WTC11 (cell line): Measurements from ENCODE around the gene UHRF1. TPM values are rescaled to one million over a fixed set of nuclear protein-coding genes. Genes with fewer than 3 reads are reported as not detected.

Experiments used
- ATAC-seq: fragments of 200-7000 bp; cut with Tn5 transposase; 2 replicates; pipeline ENCODE4 v1.10.0; 2021; ENCODE audit warnings: mild to moderate bottlenecking, moderate library complexity
- CTCF ChIA-PET: fragments of 300-600 bp; sonication (Branson Sonifier 250); formaldehyde crosslinking; loops from one replicate; lab custom pipeline; 2021; ENCODE audit warnings: antibody characterized with exemption; lab: Charles Lee
- POLR2A ChIA-PET: fragments of 350-600 bp; sonication (Branson Sonifier 250); formaldehyde crosslinking; loops from one replicate; lab custom pipeline; 2021; ENCODE audit warnings: antibody characterized with exemption; lab: Charles Lee
- DNase-seq: peaks from one replicate; pipeline ENCODE4 v3.0.0; 2021; ENCODE audit warnings: low spot score
- H3K27ac Mint-ChIP-seq: 2 replicates; pipeline ENCODE4 v1.8.0; 2021; ENCODE audit warnings: mixed read lengths
- H3K27me3 Mint-ChIP-seq: 2 replicates; pipeline ENCODE4 v1.8.0; 2021; ENCODE audit warnings: low read depth, mild to moderate bottlenecking, moderate library complexity, mixed read lengths
- H3K36me3 Mint-ChIP-seq: 2 replicates; pipeline ENCODE4 v1.8.0; 2021; ENCODE audit warnings: mixed read lengths
- H3K4me1 Mint-ChIP-seq: 2 replicates; pipeline ENCODE4 v1.8.0; 2022; ENCODE audit warnings: mixed read lengths
- H3K4me3 Mint-ChIP-seq: 2 replicates; pipeline ENCODE4 v1.8.0; 2021; ENCODE audit warnings: mild to moderate bottlenecking, moderate library complexity, mixed read lengths
- H3K9me3 Mint-ChIP-seq: 2 replicates; pipeline ENCODE4 v1.8.0; 2021; ENCODE audit warnings: mixed read lengths
- CBFB ChIP-seq: sonication (generic); formaldehyde crosslinking; IDR thresholded peaks from 2 replicates; pipeline ENCODE4 v1.8.1; 2022; ENCODE audit warnings: mild to moderate bottlenecking, low read depth, missing genetic modification reagents
- ELF4 ChIP-seq: sonication (generic); formaldehyde crosslinking; IDR thresholded peaks from 2 replicates; pipeline ENCODE4 v1.8.1; 2022; ENCODE audit warnings: low read depth, mild to moderate bottlenecking, moderate library complexity, missing genetic modification reagents
- FOXJ3 ChIP-seq: sonication (generic); formaldehyde crosslinking; IDR thresholded peaks from 2 replicates; pipeline ENCODE4 v1.9.0; 2021; ENCODE audit warnings: missing genetic modification reagents, mild to moderate bottlenecking, borderline replicate concordance
- HMGA2 ChIP-seq: fragments of 250-450 bp; sonication (Bioruptor Pico); IDR thresholded peaks from 2 replicates; pipeline ENCODE4 v1.4.0; 2021; ENCODE audit warnings: mild to moderate bottlenecking, moderate library complexity
- KAT7 ChIP-seq: sonication (generic); formaldehyde crosslinking; IDR thresholded peaks from 2 replicates; pipeline ENCODE4 v1.8.1; 2023; ENCODE audit warnings: missing genetic modification reagents, mild to moderate bottlenecking, borderline replicate concordance
- NR1H2 ChIP-seq: sonication (generic); formaldehyde crosslinking; IDR thresholded peaks from 2 replicates; pipeline ENCODE4 v1.9.0; 2021; ENCODE audit warnings: mild to moderate bottlenecking, moderate library complexity, missing genetic modification reagents
- RELA ChIP-seq: sonication (generic); formaldehyde crosslinking; IDR thresholded peaks from 2 replicates; pipeline ENCODE4 v1.8.1; 2022; ENCODE audit warnings: missing genetic modification reagents, mild to moderate bottlenecking, borderline replicate concordance
- SMAD3 ChIP-seq: sonication (generic); formaldehyde crosslinking; IDR thresholded peaks from 2 replicates; pipeline ENCODE4 v1.8.0; 2022; ENCODE audit warnings: missing genetic modification reagents, mild to moderate bottlenecking, borderline replicate concordance
- SMAD4 ChIP-seq: sonication (generic); formaldehyde crosslinking; IDR thresholded peaks from 2 replicates; pipeline ENCODE4 v1.8.0; 2022; ENCODE audit warnings: mild to moderate bottlenecking, missing genetic modification reagents
- SOX15 ChIP-seq: fragments of 250-450 bp; sonication (Bioruptor Pico); IDR thresholded peaks from 2 replicates; pipeline ENCODE4 v1.9.0; 2021; ENCODE audit warnings: mild to moderate bottlenecking
- TEAD1 ChIP-seq: sonication (generic); formaldehyde crosslinking; IDR thresholded peaks from 2 replicates; pipeline ENCODE4 v1.8.0; 2022; ENCODE audit warnings: mild to moderate bottlenecking, missing genetic modification reagents
- ZBTB21 ChIP-seq: sonication (generic); formaldehyde crosslinking; IDR thresholded peaks from 2 replicates; pipeline ENCODE4 v1.8.1; 2023; ENCODE audit warnings: mild to moderate bottlenecking, missing genetic modification reagents, borderline replicate concordance
- ZNF121 ChIP-seq: sonication (generic); formaldehyde crosslinking; IDR thresholded peaks from 2 replicates; pipeline ENCODE4 v1.8.0; 2023; ENCODE audit warnings: missing genetic modification reagents
- total RNA-seq: library from RNA; stranded (reverse); gene quantifications from 3 replicates; pipeline ENCODE4 v1.2.3, GENCODE V29; 2021
- TF ChIP-seq, protein P1 (sequence below): sonication (generic); formaldehyde crosslinking; IDR thresholded peaks from 2 replicates; pipeline ENCODE4 v1.8.0; 2023; ENCODE audit warnings: missing genetic modification reagents
- TF ChIP-seq, protein P2 (sequence below): sonication (generic); formaldehyde crosslinking; IDR thresholded peaks from 2 replicates; pipeline ENCODE4 v1.8.1; 2022; ENCODE audit warnings: missing genetic modification reagents, borderline replicate concordance
- TF ChIP-seq, protein P3 (sequence below): fragments of 250-450 bp; sonication (Bioruptor Pico); IDR thresholded peaks from 2 replicates; pipeline ENCODE4 v1.9.0; 2021; ENCODE audit warnings: moderate library complexity, mild to moderate bottlenecking, inconsistent platforms, borderline replicate concordance
- TF ChIP-seq, protein P4 (sequence below): sonication (generic); formaldehyde crosslinking; IDR thresholded peaks from 2 replicates; pipeline ENCODE4 v1.8.0; 2023; ENCODE audit warnings: missing genetic modification reagents, mild to moderate bottlenecking, borderline replicate concordance
- TF ChIP-seq, protein P5 (sequence below): sonication (generic); formaldehyde crosslinking; IDR thresholded peaks from 2 replicates; pipeline ENCODE4 v1.8.0; 2022; ENCODE audit warnings: mild to moderate bottlenecking, missing genetic modification reagents

Gene UHRF1
- total RNA-seq, 1 experiment from 2014 or later, result 42.5 TPM

DNA sequence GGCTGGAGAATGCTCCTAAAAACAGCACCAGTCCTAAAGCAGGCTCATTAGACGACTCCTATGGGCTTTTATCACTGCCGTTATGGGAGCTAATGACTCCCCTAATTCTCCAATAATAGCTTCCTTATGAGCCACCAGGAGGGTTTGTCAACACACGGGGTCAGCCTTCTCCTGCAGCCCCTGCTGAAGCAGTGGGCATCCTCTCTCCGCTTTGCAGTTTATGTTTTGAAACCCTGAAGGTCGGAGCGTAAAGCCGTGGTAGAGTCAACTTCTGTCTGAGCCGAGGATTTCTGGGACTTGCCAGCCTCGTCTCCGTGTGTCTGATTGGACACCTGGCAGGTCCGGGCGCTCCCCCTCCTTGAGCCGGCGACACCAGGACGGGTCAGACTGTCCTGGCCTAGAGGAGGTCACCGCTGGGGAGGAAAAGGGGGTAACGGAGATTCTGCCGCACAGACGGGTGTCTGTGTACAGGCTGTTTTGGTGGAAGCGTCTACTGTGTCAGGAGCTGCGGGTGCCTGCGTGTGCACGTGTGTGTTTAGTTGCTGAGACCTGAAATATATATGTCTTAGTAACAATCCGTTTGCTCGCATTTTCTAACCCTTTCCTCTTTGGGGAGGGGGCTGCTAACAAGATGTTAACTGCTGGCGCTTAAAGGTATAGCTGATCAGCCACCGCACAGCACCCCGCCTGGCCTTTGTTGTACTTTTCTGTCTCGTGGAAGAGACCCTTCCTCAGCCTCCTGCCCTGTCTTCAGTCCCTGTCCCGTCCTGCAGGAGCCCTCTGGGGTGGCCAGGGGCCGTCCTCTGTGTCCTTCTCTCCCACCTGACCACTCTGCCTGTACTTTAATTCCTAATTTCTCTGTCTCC, 61.5 kb downstream of the UHRF1 start:
- TF ChIP-seq ZNF121 (CRISPR knock-in tag), result peak; percentile 80
- TF ChIP-seq, protein P1, sequence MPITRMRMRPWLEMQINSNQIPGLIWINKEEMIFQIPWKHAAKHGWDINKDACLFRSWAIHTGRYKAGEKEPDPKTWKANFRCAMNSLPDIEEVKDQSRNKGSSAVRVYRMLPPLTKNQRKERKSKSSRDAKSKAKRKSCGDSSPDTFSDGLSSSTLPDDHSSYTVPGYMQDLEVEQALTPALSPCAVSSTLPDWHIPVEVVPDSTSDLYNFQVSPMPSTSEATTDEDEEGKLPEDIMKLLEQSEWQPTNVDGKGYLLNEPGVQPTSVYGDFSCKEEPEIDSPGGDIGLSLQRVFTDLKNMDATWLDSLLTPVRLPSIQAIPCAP (CRISPR knock-in tag), result no peak
- TF ChIP-seq FOXJ3 (CRISPR knock-in tag), result no peak

DNA sequence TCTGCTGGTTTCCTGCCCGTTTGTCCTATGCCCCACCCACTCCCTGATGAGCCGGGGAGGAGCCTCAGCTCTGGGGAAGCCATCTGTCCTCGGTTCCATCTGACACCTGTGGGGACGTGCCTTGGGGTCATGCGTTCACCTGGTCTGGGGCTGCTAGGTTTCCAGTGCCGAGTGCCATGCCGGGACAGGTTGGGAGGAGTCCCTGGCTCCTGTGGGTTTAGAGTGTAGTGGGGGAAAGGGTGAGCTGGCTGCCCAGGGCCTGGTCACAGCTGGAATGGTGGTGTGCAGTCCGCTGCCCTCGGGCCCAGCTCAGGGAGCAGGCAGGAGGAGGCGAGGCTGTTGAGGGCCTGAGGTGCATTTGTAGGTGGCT, 62.1 kb downstream of the UHRF1 start:
- Mint-ChIP-seq H3K36me3 (no peaks in the 10 kb centered on the region), H3K4me1 (peaks cover 48% of the 10 kb centered on the region), H3K9me3 (no peaks in the 10 kb centered on the region), H3K27me3 (no peaks in the 10 kb centered on the region), H3K27ac (peak overlapping the region; percentile 84), H3K4me3 (peak overlapping the region; percentile 96)
- TF ChIP-seq NR1H2 (CRISPR knock-in tag) (no peak), SOX15 (CRISPR knock-in tag) (no peak), RELA (no peak)
- TF ChIP-seq, protein P2, sequence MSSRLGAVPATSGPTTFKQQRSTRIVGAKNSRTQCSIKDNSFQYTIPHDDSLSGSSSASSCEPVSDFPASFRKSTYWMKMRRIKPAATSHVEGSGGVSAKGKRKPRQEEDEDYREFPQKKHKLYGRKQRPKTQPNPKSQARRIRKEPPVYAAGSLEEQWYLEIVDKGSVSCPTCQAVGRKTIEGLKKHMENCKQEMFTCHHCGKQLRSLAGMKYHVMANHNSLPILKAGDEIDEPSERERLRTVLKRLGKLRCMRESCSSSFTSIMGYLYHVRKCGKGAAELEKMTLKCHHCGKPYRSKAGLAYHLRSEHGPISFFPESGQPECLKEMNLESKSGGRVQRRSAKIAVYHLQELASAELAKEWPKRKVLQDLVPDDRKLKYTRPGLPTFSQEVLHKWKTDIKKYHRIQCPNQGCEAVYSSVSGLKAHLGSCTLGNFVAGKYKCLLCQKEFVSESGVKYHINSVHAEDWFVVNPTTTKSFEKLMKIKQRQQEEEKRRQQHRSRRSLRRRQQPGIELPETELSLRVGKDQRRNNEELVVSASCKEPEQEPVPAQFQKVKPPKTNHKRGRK, result no peak
- ChIA-PET CTCF (interaction anchor here (0.7 to 4.4 kb wide), 16 partner anchors 8 to 577 kb away, joined by 3 to 23 read pairs (median 4); partner anchors contain the start of gene PLIN3), POLR2A (interaction anchor here (0.6 kb wide), 1 partner anchor 12 kb away, joined by 7 read pairs; no protein-coding TSS in a partner anchor)
- DNase-seq, result peak; percentile 72
- ATAC-seq, result peak; percentile 17

More for the DNA sequence above, 61.5 kb downstream of the UHRF1 start:
- Mint-ChIP-seq H3K9me3 (no peaks in the 10 kb centered on the region), H3K4me1 (peaks cover 48% of the 10 kb centered on the region), H3K36me3 (no peaks in the 10 kb centered on the region), H3K27me3 (no peaks in the 10 kb centered on the region), H3K4me3 (peak overlapping the region; percentile 96), H3K27ac (peak overlapping the region; percentile 84)
- DNase-seq (no peak), ATAC-seq (no peak)
- ChIA-PET POLR2A (interaction anchor here (0.6 kb wide), 1 partner anchor 12 kb away, joined by 7 read pairs; no protein-coding TSS in a partner anchor), CTCF (interaction anchor here (0.7 to 4.4 kb wide), 14 partner anchors 9 to 578 kb away, joined by 3 to 23 read pairs (median 4); partner anchors contain the start of gene PLIN3)

- peak overlapping the region; percentile 84 for H3K27ac Mint-ChIP-seq
- TF ChIP-seq KAT7 (CRISPR knock-in tag) (no peak), HMGA2 (CRISPR knock-in tag) (no peak), SMAD3 (CRISPR knock-in tag) (no peak), TEAD1 (CRISPR knock-in tag) (no peak), CBFB (CRISPR knock-in tag) (no peak), ELF4 (CRISPR knock-in tag) (no peak), SMAD4 (CRISPR knock-in tag) (no peak), ZBTB21 (CRISPR knock-in tag) (no peak)
- TF ChIP-seq, protein P3, sequence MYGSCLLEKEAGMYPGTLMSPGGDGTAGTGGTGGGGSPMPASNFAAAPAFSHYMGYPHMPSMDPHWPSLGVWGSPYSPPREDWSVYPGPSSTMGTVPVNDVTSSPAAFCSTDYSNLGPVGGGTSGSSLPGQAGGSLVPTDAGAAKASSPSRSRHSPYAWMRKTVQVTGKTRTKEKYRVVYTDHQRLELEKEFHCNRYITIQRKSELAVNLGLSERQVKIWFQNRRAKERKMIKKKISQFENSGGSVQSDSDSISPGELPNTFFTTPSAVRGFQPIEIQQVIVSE (CRISPR knock-in tag), result no peak
- TF ChIP-seq, protein P4, sequence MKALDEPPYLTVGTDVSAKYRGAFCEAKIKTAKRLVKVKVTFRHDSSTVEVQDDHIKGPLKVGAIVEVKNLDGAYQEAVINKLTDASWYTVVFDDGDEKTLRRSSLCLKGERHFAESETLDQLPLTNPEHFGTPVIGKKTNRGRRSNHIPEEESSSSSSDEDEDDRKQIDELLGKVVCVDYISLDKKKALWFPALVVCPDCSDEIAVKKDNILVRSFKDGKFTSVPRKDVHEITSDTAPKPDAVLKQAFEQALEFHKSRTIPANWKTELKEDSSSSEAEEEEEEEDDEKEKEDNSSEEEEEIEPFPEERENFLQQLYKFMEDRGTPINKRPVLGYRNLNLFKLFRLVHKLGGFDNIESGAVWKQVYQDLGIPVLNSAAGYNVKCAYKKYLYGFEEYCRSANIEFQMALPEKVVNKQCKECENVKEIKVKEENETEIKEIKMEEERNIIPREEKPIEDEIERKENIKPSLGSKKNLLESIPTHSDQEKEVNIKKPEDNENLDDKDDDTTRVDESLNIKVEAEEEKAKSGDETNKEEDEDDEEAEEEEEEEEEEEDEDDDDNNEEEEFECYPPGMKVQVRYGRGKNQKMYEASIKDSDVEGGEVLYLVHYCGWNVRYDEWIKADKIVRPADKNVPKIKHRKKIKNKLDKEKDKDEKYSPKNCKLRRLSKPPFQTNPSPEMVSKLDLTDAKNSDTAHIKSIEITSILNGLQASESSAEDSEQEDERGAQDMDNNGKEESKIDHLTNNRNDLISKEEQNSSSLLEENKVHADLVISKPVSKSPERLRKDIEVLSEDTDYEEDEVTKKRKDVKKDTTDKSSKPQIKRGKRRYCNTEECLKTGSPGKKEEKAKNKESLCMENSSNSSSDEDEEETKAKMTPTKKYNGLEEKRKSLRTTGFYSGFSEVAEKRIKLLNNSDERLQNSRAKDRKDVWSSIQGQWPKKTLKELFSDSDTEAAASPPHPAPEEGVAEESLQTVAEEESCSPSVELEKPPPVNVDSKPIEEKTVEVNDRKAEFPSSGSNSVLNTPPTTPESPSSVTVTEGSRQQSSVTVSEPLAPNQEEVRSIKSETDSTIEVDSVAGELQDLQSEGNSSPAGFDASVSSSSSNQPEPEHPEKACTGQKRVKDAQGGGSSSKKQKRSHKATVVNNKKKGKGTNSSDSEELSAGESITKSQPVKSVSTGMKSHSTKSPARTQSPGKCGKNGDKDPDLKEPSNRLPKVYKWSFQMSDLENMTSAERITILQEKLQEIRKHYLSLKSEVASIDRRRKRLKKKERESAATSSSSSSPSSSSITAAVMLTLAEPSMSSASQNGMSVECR (CRISPR knock-in tag), result no peak
- TF ChIP-seq, protein P5, sequence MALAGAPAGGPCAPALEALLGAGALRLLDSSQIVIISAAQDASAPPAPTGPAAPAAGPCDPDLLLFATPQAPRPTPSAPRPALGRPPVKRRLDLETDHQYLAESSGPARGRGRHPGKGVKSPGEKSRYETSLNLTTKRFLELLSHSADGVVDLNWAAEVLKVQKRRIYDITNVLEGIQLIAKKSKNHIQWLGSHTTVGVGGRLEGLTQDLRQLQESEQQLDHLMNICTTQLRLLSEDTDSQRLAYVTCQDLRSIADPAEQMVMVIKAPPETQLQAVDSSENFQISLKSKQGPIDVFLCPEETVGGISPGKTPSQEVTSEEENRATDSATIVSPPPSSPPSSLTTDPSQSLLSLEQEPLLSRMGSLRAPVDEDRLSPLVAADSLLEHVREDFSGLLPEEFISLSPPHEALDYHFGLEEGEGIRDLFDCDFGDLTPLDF (CRISPR knock-in tag), result no peak
- CTCF ChIA-PET, result interaction anchor here (0.7 to 4.4 kb wide), 13 partner anchors 7 to 166 kb away, joined by 3 to 23 read pairs (median 4); no protein-coding TSS in a partner anchor
- no peaks in the 10 kb centered on the region for H3K9me3 Mint-ChIP-seq
- no peaks in the 10 kb centered on the region; the same call in 1 of the 2 replicates for H3K36me3 Mint-ChIP-seq
- POLR2A ChIA-PET, result no interaction called here
- peaks cover 50% of the 10 kb centered on the region for H3K4me1 Mint-ChIP-seq
- DNase-seq, result no peak
- no peaks in the 10 kb centered on the region for H3K27me3 Mint-ChIP-seq
- ATAC-seq, result no peak
- peak overlapping the region; percentile 96 for H3K4me3 Mint-ChIP-seq
Observed at GRCh38 chr19:4971816-4972495, 62.7 kb downstream of the UHRF1 start.
